Endothelial cell of umbilical vein (primary cell): Measurements from ENCODE around the gene HSPA1A. TPM values are rescaled to one million over a fixed set of nuclear protein-coding genes. Genes with fewer than 3 reads are reported as not detected.

Experiments used
- BruUV-seq: library from RNA; stranded (reverse); fragments of 400-500 nt; replicated peaks from 2 replicates; lab custom pipeline; 2021; lab: Mats Ljungman, UMichigan
- CTCF ChIA-PET: fragments of 300-600, 350-600 bp; sonication (Branson Sonifier 250); formaldehyde crosslinking; loops from one replicate; lab custom pipeline; 2021; ENCODE audit warnings: antibody characterized with exemption, inconsistent platforms; lab: Charles Lee
- POLR2A ChIA-PET: fragments of 300-600, 350-600 bp; sonication (Branson Sonifier 250); formaldehyde crosslinking; loops from one replicate; lab custom pipeline; 2021; ENCODE audit warnings: antibody characterized with exemption, inconsistent platforms; lab: Charles Lee
- DNase-seq: peaks from one replicate; pipeline ENCODE4 v3.0.0-alpha.2; 2011; ENCODE audit warnings: low read depth, low spot score
- FAIRE-seq: peaks from 2 replicates; lab custom pipeline; 2011; peaks lifted over from hg19 to GRCh38; lab: Jason Lieb, UNC
- H2AFZ ChIP-seq: 2 replicates; pipeline ENCODE4 v1.6.0; 2012; ENCODE audit warnings: low read depth, low read length, control low read depth, inconsistent platforms
- H3K27ac ChIP-seq: 2 replicates; pipeline ENCODE4 v1.5.1; 2011; ENCODE audit warnings: low read depth, mild to moderate bottlenecking, control low read depth, low read length, moderate library complexity; ENCODE audit not compliant: insufficient read depth
- H3K27me3 ChIP-seq, 2 experiments: 2 replicates each; pipeline versions ENCODE4 v1.6.0 to v1.6.1; 2011; ENCODE audit warnings: low read length in 2 of 2, mixed read lengths in 1 of 2; ENCODE audit not compliant: control insufficient read depth in 2 of 2, insufficient read depth in 2 of 2
- H3K36me3 ChIP-seq, 2 experiments: 2 replicates in 1 of 2; 3 replicates in 1 of 2; pipeline ENCODE4 v1.5.1; 2011; ENCODE audit warnings: low read length in 2 of 2, mild to moderate bottlenecking in 1 of 2, moderate library complexity in 1 of 2; ENCODE audit not compliant: control insufficient read depth in 2 of 2, insufficient read depth in 2 of 2; ENCODE audit errors: extremely low read depth in 1 of 2
- H3K4me1 ChIP-seq: 3 replicates; pipeline ENCODE4 v1.5.1; 2011; ENCODE audit warnings: mild to moderate bottlenecking, low read length; ENCODE audit not compliant: control insufficient read depth, insufficient read depth; ENCODE audit errors: extremely low read depth
- H3K4me2 ChIP-seq: 2 replicates; pipeline ENCODE4 v1.6.1; 2011; ENCODE audit warnings: low read length, control low read depth, mixed read lengths; ENCODE audit not compliant: insufficient read depth
- H3K4me3 ChIP-seq, 3 experiments: fragments of 200-600 bp in 1 of 3; sonication (generic), shearing (Covaris generic) in 1 of 3; replicated peaks in 1 of 3; 2 replicates each; pipeline ENCODE4 v1.5.1; 2011 to 2016; ENCODE audit warnings: control low read depth in 3 of 3, low read length in 3 of 3, mild to moderate bottlenecking in 2 of 3, inconsistent platforms in 1 of 3, low read depth in 1 of 3, moderate library complexity in 1 of 3; ENCODE audit not compliant: insufficient read depth in 1 of 3
- H3K79me2 ChIP-seq: 2 replicates; pipeline ENCODE4 v1.6.0; 2012; ENCODE audit warnings: low read length, inconsistent platforms; ENCODE audit not compliant: control insufficient read depth, insufficient read depth
- H3K9ac ChIP-seq: replicated peaks from 2 replicates; pipeline ENCODE3; 2011; ENCODE audit warnings: low read length, control low read depth; ENCODE audit not compliant: insufficient read depth; ENCODE audit errors: extremely low read depth
- H3K9me1 ChIP-seq: replicated peaks from 3 replicates; pipeline ENCODE4 v1.6.0; 2011; ENCODE audit warnings: mild to moderate bottlenecking, low read length; ENCODE audit not compliant: control insufficient read depth, insufficient read depth; ENCODE audit errors: extremely low read depth
- H3K9me3 ChIP-seq: replicated peaks from 2 replicates; pipeline ENCODE4 v1.5.1; 2012; ENCODE audit warnings: low read length, inconsistent platforms; ENCODE audit not compliant: control insufficient read depth, insufficient read depth
- H4K20me1 ChIP-seq: replicated peaks from 2 replicates; pipeline ENCODE3; 2011; ENCODE audit warnings: mild to moderate bottlenecking, low read length; ENCODE audit not compliant: control insufficient read depth, insufficient read depth; ENCODE audit errors: extremely low read depth
- EZH2 ChIP-seq: IDR thresholded peaks from 2 replicates; pipeline ENCODE4 v1.6.1; 2012; ENCODE audit warnings: borderline replicate concordance, low read depth, mild to moderate bottlenecking, moderate library complexity, low read length, inconsistent platforms; ENCODE audit not compliant: severe bottlenecking
- FOS ChIP-seq: IDR thresholded peaks from 2 replicates; pipeline ENCODE4 v1.6.1; 2011; ENCODE audit warnings: mild to moderate bottlenecking, low read length, moderate library complexity, borderline replicate concordance; ENCODE audit not compliant: insufficient read depth
- GATA2 ChIP-seq: IDR thresholded peaks from 2 replicates; pipeline ENCODE4 v1.7.0; 2011; ENCODE audit warnings: low read depth, mild to moderate bottlenecking, moderate library complexity, mixed read lengths, low read length; ENCODE audit not compliant: insufficient read length, insufficient read depth
- JUN ChIP-seq: IDR thresholded peaks from 2 replicates; pipeline ENCODE4 v1.6.1; 2011; ENCODE audit warnings: borderline replicate concordance, low read depth; ENCODE audit not compliant: insufficient read length, insufficient read depth
- POLR2AphosphoS5 ChIP-seq: IDR thresholded peaks from 2 replicates; pipeline ENCODE4 v1.6.1; 2012; ENCODE audit warnings: low read depth, mild to moderate bottlenecking, control low read depth, low read length, moderate library complexity; ENCODE audit not compliant: insufficient read depth
- dilution Hi-C: fragments of 300-500 bp; cut with MboI; formaldehyde crosslinking; loops from one replicate; pipeline ENCODE4 v1.15.0; 2019; ENCODE audit warnings: low sequenced_read_pairs; ENCODE audit not compliant: extremely low pct_ligation_motif_present
- intact Hi-C: fragments of 100-400 bp; cut with micrococcal nuclease; formaldehyde crosslinking; loops from one replicate; pipeline ENCODE4 v1.10.0; 2022
- polyA plus RNA-seq, 4 experiments: library from polyadenylated mRNA; depleted of rRNA in 3 of 4; stranded (reverse) in 3 of 4; unstranded in 1 of 4; fragments of >200 nt; gene quantifications; 2 replicates each; pipeline versions ENCODE4 v1.2.1 to v1.2.3, GENCODE V29; 2011 to 2012; ENCODE audit warnings: missing spikeins in 1 of 4
- total RNA-seq: library from RNA; stranded (reverse); gene quantifications from 2 replicates; pipeline ENCODE4 v1.2.3, GENCODE V29; 2021
- TF ChIP-seq, protein P1 (sequence below): IDR thresholded peaks from 2 replicates; pipeline ENCODE4 v1.6.1; 2011; ENCODE audit not compliant: insufficient read depth, insufficient read length

HSPA1A gene
- total and polyA plus RNA-seq, 2 donors (not counting 3 experiments of a cell fraction or from before 2014, with no cell fraction given): 56.0 to 58.3 TPM

DNA sequence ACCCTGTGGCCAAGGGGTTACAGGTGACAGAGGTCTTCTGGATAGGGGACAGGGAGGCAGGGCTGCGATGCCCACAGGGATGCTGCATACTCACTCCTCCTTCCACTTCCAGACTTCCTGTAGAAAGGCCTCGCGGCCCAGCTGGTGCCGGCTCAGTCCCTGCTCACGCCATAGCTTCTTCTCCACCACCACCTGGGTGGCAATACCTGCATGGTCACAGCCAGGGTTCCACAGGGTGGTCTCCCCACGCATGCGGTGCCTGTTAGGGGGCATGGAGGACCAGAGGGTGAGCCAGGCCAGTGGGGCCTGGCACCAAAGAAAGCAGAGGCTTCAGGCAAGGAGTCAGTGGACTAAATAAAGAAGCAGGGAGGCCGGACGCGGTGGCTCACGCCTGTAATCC is 29.9 kb upstream of the HSPA1A start:
- Histone ChIP-seq H3K27ac (no peak overlapping the region), H3K27me3 (no peaks in the 10 kb centered on the region), H3K9ac (no peak overlapping the region), H4K20me1 (no peaks in the 10 kb centered on the region), H3K79me2 (peaks cover 3% of the 10 kb centered on the region), H3K36me3 (peaks cover 8 to 32% of the 10 kb centered on the region in 2 experiments), H2AFZ (no peak overlapping the region), H3K9me3 (no peaks in the 10 kb centered on the region), H3K9me1 (no peaks in the 10 kb centered on the region), H3K4me2 (no peak overlapping the region), H3K4me1 (no peaks in the 10 kb centered on the region), H3K4me3 (no peak overlapping the region)
- no peak for FAIRE-seq
- BruUV-seq: no TSS peak
- dilution Hi-C loops (no loop called here), intact Hi-C loops (no loop called here)
- TF ChIP-seq EZH2 (no peak), JUN (no peak), GATA2 (no peak), FOS (no peak), POLR2AphosphoS5 (no peak)
- TF ChIP-seq, protein P1, sequence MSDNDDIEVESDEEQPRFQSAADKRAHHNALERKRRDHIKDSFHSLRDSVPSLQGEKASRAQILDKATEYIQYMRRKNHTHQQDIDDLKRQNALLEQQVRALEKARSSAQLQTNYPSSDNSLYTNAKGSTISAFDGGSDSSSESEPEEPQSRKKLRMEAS: no peak
- DNase-seq: no peak
- CTCF ChIA-PET: interaction anchor here (1.3 to 1.8 kb wide), 2 partner anchors 16 to 56 kb away, joined by 3 to 7 read pairs; partner anchors contain the start of gene DDAH2
- POLR2A ChIA-PET: no interaction called here
